ENCODE measurements around the gene GABRG2. TPM values are rescaled to one million over a fixed set of nuclear protein-coding genes. Genes with fewer than 3 reads are reported as not detected.
"Not testable (repeated sequence)": the region's sequence is repeated elsewhere in the genome, so short reads cannot be mapped to it uniquely, and the experiment has no call there.

Gene GABRG2
- total RNA-seq (2014; rRNA removed; shearing (Covaris generic)), result not detected in 2 replicates

GRCh38 chr5:162067655-162068411, at the start of gene GABRG2:
TSS of gene GABRG2 (plus strand) at chr5:162067773. CDS start at chr5:162068000, 227 bp downstream.
- no peak for DNase-seq (ENCODE audit: low read depth)

GRCh38 chr5:162025312-162025711, 42.3 kb upstream of the GABRG2 start:
- DNase-seq (ENCODE audit: low read depth), result no peak

- no peak for DNase-seq (ENCODE audit: low read depth)
Observed at GRCh38 chr5:162026803-162027202, 40.8 kb upstream of the GABRG2 start.

GRCh38 chr5:162037431-162037830, 30.1 kb upstream of the GABRG2 start:
- no peak for DNase-seq (ENCODE audit: low read depth)

- DNase-seq (ENCODE audit: low read depth), result no peak
Observed at GRCh38 chr5:162047279-162047678, 20.3 kb upstream of the GABRG2 start.

GRCh38 chr5:162052676-162053075, 14.9 kb upstream of the GABRG2 start:
- DNase-seq (ENCODE audit: low read depth), result no peak

GRCh38 chr5:162055095-162055494, 12.5 kb upstream of the GABRG2 start:
- DNase-seq (ENCODE audit: low read depth), result not testable (repeated sequence)

- DNase-seq (ENCODE audit: low read depth), result no peak
Observed at GRCh38 chr5:162067162-162067561, 411 bp upstream of the GABRG2 start.

GRCh38 chr5:162068412-162068811, 839 bp downstream of the GABRG2 start:
- peak; percentile 3 for DNase-seq (ENCODE audit: low read depth)

GRCh38 chr5:162068936-162069335, 1.4 kb downstream of the GABRG2 start:
- no peak for DNase-seq (ENCODE audit: low read depth)

- DNase-seq (ENCODE audit: low read depth), result no peak
Observed at GRCh38 chr5:162078805-162079204, 11.2 kb downstream of the GABRG2 start.

- no peak for DNase-seq (ENCODE audit: low read depth)
Observed at GRCh38 chr5:162091336-162091735, 23.8 kb downstream of the GABRG2 start.

- no peak for DNase-seq (ENCODE audit: low read depth)
Observed at GRCh38 chr5:162096448-162096847, 28.9 kb downstream of the GABRG2 start.

- DNase-seq (ENCODE audit: low read depth), result no peak
Observed at GRCh38 chr5:162107591-162107990, 40.0 kb downstream of the GABRG2 start.

GRCh38 chr5:162119801-162120200, 52.2 kb downstream of the GABRG2 start:
- no peak for DNase-seq (ENCODE audit: low read depth)

GRCh38 chr5:162128117-162128516, 60.5 kb downstream of the GABRG2 start:
- no peak for DNase-seq (ENCODE audit: low read depth)

GRCh38 chr5:162132348-162132747, 64.8 kb downstream of the GABRG2 start:
- no peak for DNase-seq (ENCODE audit: low read depth)

- no peak for DNase-seq (ENCODE audit: low read depth)
Observed at GRCh38 chr5:162139190-162139589, 71.6 kb downstream of the GABRG2 start.

- DNase-seq (ENCODE audit: low read depth), result no peak
Observed at GRCh38 chr5:162154242-162154641, 86.7 kb downstream of the GABRG2 start.

- no peak for DNase-seq (ENCODE audit: low read depth)
Observed at GRCh38 chr5:162160401-162160800, 92.8 kb downstream of the GABRG2 start.

- DNase-seq (ENCODE audit: low read depth), result no peak
Observed at GRCh38 chr5:162163663-162164062, 96.1 kb downstream of the GABRG2 start.

- no peak for DNase-seq (ENCODE audit: low read depth)
Observed at GRCh38 chr5:162174358-162174974, 106.9 kb downstream of the GABRG2 start.

- no peak for DNase-seq (ENCODE audit: low read depth)
Observed at GRCh38 chr5:162187371-162187770, 119.8 kb downstream of the GABRG2 start.
